ENCODE data around the gene ALG8. TPM values are rescaled to one million over a fixed set of nuclear protein-coding genes. Genes with fewer than 3 reads are reported as not detected.

ALG8 gene
- polyA plus RNA-seq, 3 donors = 15.6 to 41.7 (median 40.6) TPM

DNA sequence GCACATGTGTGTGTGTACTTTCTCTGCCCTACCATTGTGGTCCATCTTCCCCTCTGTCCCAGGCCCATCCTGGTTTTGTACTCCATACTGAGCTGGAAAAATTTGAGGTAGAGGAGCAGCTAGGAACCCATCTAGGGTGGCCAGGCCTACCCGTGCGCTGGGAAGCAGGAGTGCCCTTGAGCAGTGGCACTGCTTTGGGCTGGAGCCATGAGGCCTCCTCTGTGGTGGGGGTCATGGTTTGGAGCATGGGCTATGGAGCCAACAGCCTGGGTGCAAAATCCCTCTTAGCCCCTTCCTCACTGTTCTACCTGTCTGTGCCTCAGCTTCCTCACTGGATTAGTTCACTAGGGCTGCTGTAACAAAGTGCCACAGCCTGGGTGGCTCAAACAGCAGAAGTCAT lies 21.9 kb upstream of the ALG8 start:
- WGBS (ENCODE audit: insufficient coverage) = 100% methylated on average over 2 of the region's 2 CpGs
- no peak overlapping the region for H3K4me2 ChIP-seq (replicated peaks; ENCODE audit: extremely low read depth, low read length, poor library complexity, severe bottlenecking)
- H3K4me3 ChIP-seq (replicated peaks in 1 of 3; ENCODE audit: low read depth in 2 of 3, low read length in 3 of 3) = no peak overlapping the region
- peak overlapping the region in 1 of 7 donors; percentile 50 for H3K27ac Mint-ChIP-seq
- H3K79me2 ChIP-seq (ENCODE audit: insufficient read depth, low read length) = no peaks in the 10 kb centered on the region
- H4K20me1 ChIP-seq (ENCODE audit: insufficient read depth, low read length) = no peaks in the 10 kb centered on the region
- H3K4me3 Mint-ChIP-seq = no peak overlapping the region
- no peaks in the 10 kb centered on the region for H3K4me1 Mint-ChIP-seq
- no peak for TF ChIP-seq CTCF (IDR thresholded peaks at IDR 0.05)
- no peak overlapping the region for H3K9ac ChIP-seq (ENCODE audit: insufficient read depth, low read length, poor library complexity, severe bottlenecking)
- H3K36me3 ChIP-seq (replicated peaks in 1 of 2; ENCODE audit: control insufficient read depth in 1 of 2, insufficient read depth in 2 of 2, low read length in 2 of 2) = no peaks in the 10 kb centered on the region
- DNase-seq = no peak
- H3K27me3 Mint-ChIP-seq (ENCODE audit: low read depth in 3 of 3) = peaks cover 4 to 8% (median 6%) of the 10 kb centered on the region in 3 donors
- H3K27me3 ChIP-seq (ENCODE audit: control insufficient read depth in 2 of 2, insufficient read depth in 2 of 2, low read length in 2 of 2) = no peaks in the 10 kb centered on the region
- H3K36me3 Mint-ChIP-seq = no peaks in the 10 kb centered on the region
- H3K4me1 ChIP-seq (ENCODE audit: control insufficient read depth in 1 of 2, insufficient read depth in 2 of 2, low read length in 2 of 2) = no peaks in the 10 kb centered on the region
- no peak overlapping the region for H3K27ac ChIP-seq (ENCODE audit: low read depth in 1 of 2, low read length in 2 of 2)
- H3K9me3 ChIP-seq (replicated peaks in 1 of 2; ENCODE audit: control insufficient read depth in 1 of 2, insufficient read depth in 1 of 2, low read length in 2 of 2) = no peaks in the 10 kb centered on the region
- peaks cover 0 to 2% (median 0%) of the 10 kb centered on the region in 7 donors for H3K9me3 Mint-ChIP-seq
- no peak overlapping the region for H2AFZ ChIP-seq (ENCODE audit: insufficient read depth, low read depth, low read length, poor library complexity, severe bottlenecking)
- intact Hi-C loops (cut with micrococcal nuclease) = no loop called here

DNA sequence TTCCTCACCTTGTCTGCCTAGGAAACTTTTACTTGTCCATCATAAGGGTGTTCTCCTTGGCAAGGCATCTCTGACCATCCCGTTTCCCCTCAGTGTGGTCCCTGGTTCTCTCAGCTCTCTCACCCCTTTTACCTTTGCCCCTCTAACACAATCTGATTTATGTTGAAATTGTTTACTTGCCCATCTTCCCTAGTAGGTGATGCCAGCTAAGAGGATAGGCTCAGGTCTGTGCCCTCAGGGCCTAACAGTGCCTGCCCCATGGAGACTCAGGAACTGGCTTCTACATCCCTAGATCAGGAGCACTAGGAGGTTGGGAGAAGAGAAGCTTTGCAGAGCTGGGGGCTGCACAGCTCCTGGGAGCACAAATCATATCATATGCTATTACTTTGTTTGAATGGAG lies 21.1 kb upstream of the ALG8 start:
- H2AFZ ChIP-seq (ENCODE audit: insufficient read depth, low read depth, low read length, poor library complexity, severe bottlenecking) = no peak overlapping the region
- H3K79me2 ChIP-seq (ENCODE audit: insufficient read depth, low read length) = no peaks in the 10 kb centered on the region
- no peak overlapping the region for H3K4me3 ChIP-seq (replicated peaks in 1 of 3; ENCODE audit: low read depth in 2 of 3, low read length in 3 of 3)
- intact Hi-C loops (cut with micrococcal nuclease) = no loop called here
- no peak for TF ChIP-seq CTCF (IDR thresholded peaks at IDR 0.05)
- no peaks in the 10 kb centered on the region for H3K4me1 ChIP-seq (ENCODE audit: control insufficient read depth in 1 of 2, insufficient read depth in 2 of 2, low read length in 2 of 2)
- no peak overlapping the region for H3K9ac ChIP-seq (ENCODE audit: insufficient read depth, low read length, poor library complexity, severe bottlenecking)
- H3K27me3 ChIP-seq (ENCODE audit: control insufficient read depth in 2 of 2, insufficient read depth in 2 of 2, low read length in 2 of 2) = no peaks in the 10 kb centered on the region
- DNase-seq = no peak
- no peaks in the 10 kb centered on the region for H3K36me3 Mint-ChIP-seq
- no peaks in the 10 kb centered on the region for H3K36me3 ChIP-seq (replicated peaks in 1 of 2; ENCODE audit: control insufficient read depth in 1 of 2, insufficient read depth in 2 of 2, low read length in 2 of 2)
- H3K9me3 Mint-ChIP-seq = peaks cover 0 to 2% (median 0%) of the 10 kb centered on the region in 7 donors
- no peaks in the 10 kb centered on the region for H4K20me1 ChIP-seq (ENCODE audit: insufficient read depth, low read length)
- H3K9me3 ChIP-seq (replicated peaks in 1 of 2; ENCODE audit: control insufficient read depth in 1 of 2, insufficient read depth in 1 of 2, low read length in 2 of 2) = no peaks in the 10 kb centered on the region
- no CpG with 5 or more reads among the region's 1 CpG for WGBS (ENCODE audit: insufficient coverage)
- H3K4me3 Mint-ChIP-seq = no peak overlapping the region
- peak overlapping the region in 1 of 7 donors; percentile 23 for H3K27ac Mint-ChIP-seq
- H3K4me1 Mint-ChIP-seq = no peaks in the 10 kb centered on the region
- H3K27ac ChIP-seq (ENCODE audit: low read depth in 1 of 2, low read length in 2 of 2) = no peak overlapping the region
- no peak overlapping the region for H3K4me2 ChIP-seq (replicated peaks; ENCODE audit: extremely low read depth, low read length, poor library complexity, severe bottlenecking)
- H3K27me3 Mint-ChIP-seq (ENCODE audit: low read depth in 3 of 3) = peaks cover 4 to 8% (median 5%) of the 10 kb centered on the region in 3 donors
